Calu3 (cell line): ENCODE data around the gene MAML3. TPM values are rescaled to one million over a fixed set of nuclear protein-coding genes. Genes with fewer than 3 reads are reported as not detected.

Source experiments
- BruUV-seq: library from RNA; stranded (reverse); fragments of 400-500 nt; replicated peaks from 2 replicates; lab custom pipeline; 2021; lab: Mats Ljungman, UMichigan
- CTCF ChIA-PET: fragments of 300-600 bp; sonication (Branson Sonifier 250); formaldehyde crosslinking; loops from one replicate; lab custom pipeline; 2022; ENCODE audit warnings: antibody characterized with exemption; lab: Charles Lee
- DNase-seq: peaks from one replicate; pipeline ENCODE4 v3.0.0; 2022
- H3K27ac Mint-ChIP-seq: one replicate; pipeline ENCODE4 v1.8.0; 2022; ENCODE audit warnings: mixed read lengths; ENCODE audit not compliant: unreplicated experiment
- H3K27me3 Mint-ChIP-seq: one replicate; pipeline ENCODE4 v1.8.0; 2022; ENCODE audit warnings: mixed read lengths; ENCODE audit not compliant: unreplicated experiment
- H3K36me3 Mint-ChIP-seq: one replicate; pipeline ENCODE4 v1.8.0; 2022; ENCODE audit warnings: mild to moderate bottlenecking, moderate library complexity, mixed read lengths; ENCODE audit not compliant: insufficient read depth, unreplicated experiment
- H3K4me1 Mint-ChIP-seq: one replicate; pipeline ENCODE4 v1.8.0; 2022; ENCODE audit warnings: mild to moderate bottlenecking, low read depth, mixed read lengths; ENCODE audit not compliant: unreplicated experiment
- H3K4me3 Mint-ChIP-seq: one replicate; pipeline ENCODE4 v1.8.0; 2022; ENCODE audit warnings: mild to moderate bottlenecking, low read depth, moderate library complexity, mixed read lengths; ENCODE audit not compliant: unreplicated experiment
- H3K9me3 Mint-ChIP-seq: one replicate; pipeline ENCODE4 v1.8.0; 2022; ENCODE audit warnings: low read depth, mixed read lengths; ENCODE audit not compliant: unreplicated experiment
- CTCF ChIP-seq: fragments of 200-600 bp; IDR thresholded peaks from one replicate; pipeline ENCODE4 v1.8.0; 2022; ENCODE audit warnings: antibody characterized with exemption; ENCODE audit not compliant: unreplicated experiment
- intact Hi-C: fragments of 100-400 bp; cut with micrococcal nuclease; formaldehyde crosslinking; loops from one replicate; pipeline ENCODE4 v1.10.0; 2022; ENCODE audit not compliant: unreplicated experiment
- total RNA-seq: library from RNA; stranded (reverse); gene quantifications from 2 replicates; pipeline ENCODE4 v1.2.3, GENCODE V29; 2022

MAML3 gene
- total RNA-seq, 1 experiment from 2014 or later = 4.0 TPM

- Mint-ChIP-seq H3K4me1 (peaks cover 20% of the 10 kb centered on the region), H3K9me3 (no peaks in the 10 kb centered on the region), H3K27me3 (no peaks in the 10 kb centered on the region), H3K36me3 (no peaks in the 10 kb centered on the region), H3K27ac (no peak overlapping the region), H3K4me3 (peak overlapping the region; percentile 32)
- DNase-seq = no peak
- CTCF ChIA-PET = interaction anchor here (0.5 kb wide), 1 partner anchor 11 kb away, joined by 3 read pairs; no protein-coding TSS in a partner anchor
- BruUV-seq = no TSS peak
- no peak for TF ChIP-seq CTCF
- intact Hi-C loops = no loop called here
Observed at GRCh38 chr4:140061194-140061593, 92.8 kb downstream of the MAML3 start.

- Mint-ChIP-seq H3K4me3 (no peak overlapping the region), H3K27me3 (no peaks in the 10 kb centered on the region)
Observed at GRCh38 chr4:140059159-140059558, 94.8 kb downstream of the MAML3 start.

GRCh38 chr4:140057701-140058100 lies 96.3 kb downstream of the MAML3 start:
- Mint-ChIP-seq H3K4me3 (no peak overlapping the region), H3K4me1 (peaks cover 9% of the 10 kb centered on the region), H3K27me3 (no peaks in the 10 kb centered on the region), H3K9me3 (no peaks in the 10 kb centered on the region), H3K36me3 (no peaks in the 10 kb centered on the region), H3K27ac (no peak overlapping the region)
- BruUV-seq = no TSS peak
- no peak for DNase-seq
- TF ChIP-seq CTCF = no peak
- CTCF ChIA-PET = no interaction called here
- intact Hi-C loops = no loop called here

More at GRCh38 chr4:140059159-140059558, 94.8 kb downstream of the MAML3 start:
- BruUV-seq = no TSS peak
- Mint-ChIP-seq H3K27ac (no peak overlapping the region), H3K9me3 (no peaks in the 10 kb centered on the region), H3K36me3 (no peaks in the 10 kb centered on the region), H3K4me1 (peaks cover 9% of the 10 kb centered on the region)
- TF ChIP-seq CTCF = no peak
- CTCF ChIA-PET = no interaction called here
- DNase-seq = no peak
- intact Hi-C loops = no loop called here

GRCh38 chr4:140056015-140056414 lies 98.0 kb downstream of the MAML3 start:
- intact Hi-C loops = no loop called here
- Mint-ChIP-seq H3K4me1 (peaks cover 9% of the 10 kb centered on the region), H3K27me3 (no peaks in the 10 kb centered on the region), H3K27ac (no peak overlapping the region), H3K36me3 (no peaks in the 10 kb centered on the region), H3K9me3 (no peaks in the 10 kb centered on the region), H3K4me3 (no peak overlapping the region)
- BruUV-seq = no TSS peak
- CTCF ChIA-PET = no interaction called here
- no peak for TF ChIP-seq CTCF
- no peak for DNase-seq
